Liver (tissue), 9 donors: ENCODE data around the gene DCC. TPM values are rescaled to one million over a fixed set of nuclear protein-coding genes. Genes with fewer than 3 reads are reported as not detected.

ENCODE experiments used
- DNase-seq: peaks from one replicate; pipeline ENCODE4 v3.0.0-alpha.2; 2017; ENCODE audit warnings: low spot score
- H3K27ac ChIP-seq, 2 donors: one replicate each; pipeline ENCODE4 v1.7.0; 2013; ENCODE audit warnings: inconsistent platforms in 2 of 2, low read length in 2 of 2, control low read depth in 1 of 2, low read depth in 1 of 2, mild to moderate bottlenecking in 1 of 2
- H3K27me3 ChIP-seq, 4 donors: one replicate each; pipeline versions ENCODE4 v1.6.1 to v1.7.0; 2013; ENCODE audit warnings: low read length in 3 of 4, inconsistent platforms in 1 of 4, mild to moderate bottlenecking in 1 of 4, moderate library complexity in 1 of 4; ENCODE audit not compliant: control insufficient read depth in 4 of 4, insufficient read depth in 4 of 4
- H3K36me3 ChIP-seq, 4 donors: one replicate each; pipeline versions ENCODE4 v1.6.1 to v1.7.0; 2013; ENCODE audit warnings: low read length in 3 of 4, mild to moderate bottlenecking in 3 of 4, low read depth in 1 of 4, moderate library complexity in 1 of 4; ENCODE audit not compliant: control insufficient read depth in 4 of 4, insufficient read depth in 3 of 4
- H3K4me1 ChIP-seq, 4 donors: one replicate each; pipeline versions ENCODE4 v1.6.1 to v1.7.0; 2013; ENCODE audit warnings: low read length in 3 of 4, mild to moderate bottlenecking in 3 of 4, moderate library complexity in 1 of 4; ENCODE audit not compliant: control insufficient read depth in 4 of 4, insufficient read depth in 4 of 4
- H3K4me3 ChIP-seq, 3 donors: one replicate each; pipeline versions ENCODE4 v1.6.1 to v1.7.0; 2013; ENCODE audit warnings: low read length in 3 of 3, control low read depth in 1 of 3, low read depth in 1 of 3, mild to moderate bottlenecking in 1 of 3
- H3K9ac ChIP-seq, 2 donors: one replicate each; pipeline ENCODE4 v1.7.0; 2013; ENCODE audit warnings: low read length in 2 of 2, mild to moderate bottlenecking in 2 of 2, moderate library complexity in 2 of 2, control low read depth in 1 of 2, low read depth in 1 of 2
- H3K9me3 ChIP-seq, 4 donors: one replicate each; pipeline versions ENCODE4 v1.6.1 to v1.7.0; 2013; ENCODE audit warnings: low read length in 3 of 4; ENCODE audit not compliant: control insufficient read depth in 4 of 4
- CTCF ChIP-seq: fragments of 150-350 bp; IDR thresholded peaks from 2 replicates; pipeline ENCODE4 v1.5.1; 2017; ENCODE audit warnings: improper control_type of control experiment, low read depth, low read length; ENCODE audit not compliant: missing input control
- EGR1 ChIP-seq, 2 donors: IDR thresholded peaks; 2 replicates each; pipeline ENCODE4 v1.6.1; 2016 to 2018; ENCODE audit warnings: antibody characterized with exemption in 2 of 2, low read depth in 2 of 2
- FOXA1 ChIP-seq: IDR thresholded peaks from 2 replicates; pipeline ENCODE4 v1.6.1; 2016; ENCODE audit warnings: antibody characterized with exemption
- HNF4A ChIP-seq, 2 donors: conservative IDR thresholded peaks; 2 replicates each; pipeline ENCODE4 v1.6.1; 2016; ENCODE audit warnings: antibody characterized with exemption in 2 of 2, mild to moderate bottlenecking in 2 of 2
- HNF4G ChIP-seq: IDR thresholded peaks from 2 replicates; pipeline ENCODE4 v1.6.1; 2016; ENCODE audit warnings: antibody characterized with exemption
- JUND ChIP-seq, 2 donors: IDR thresholded peaks; 2 replicates each; pipeline ENCODE4 v1.6.1; 2016; ENCODE audit warnings: antibody characterized with exemption in 2 of 2
- NR2F2 ChIP-seq: IDR thresholded peaks from 2 replicates; pipeline ENCODE4 v1.6.1; 2016; ENCODE audit warnings: antibody characterized with exemption
- RAD21 ChIP-seq, 2 donors: IDR thresholded peaks; 2 replicates each; pipeline ENCODE4 v1.6.1; 2016; ENCODE audit warnings: antibody characterized with exemption in 2 of 2, mild to moderate bottlenecking in 2 of 2
- RXRA ChIP-seq, 2 donors: IDR thresholded peaks; 2 replicates each; pipeline ENCODE4 v1.6.1; 2017 to 2018; ENCODE audit warnings: antibody characterized with exemption in 2 of 2, mild to moderate bottlenecking in 1 of 2
- SP1 ChIP-seq: IDR thresholded peaks from 2 replicates; pipeline ENCODE4 v1.6.1; 2018; ENCODE audit warnings: antibody characterized with exemption, mild to moderate bottlenecking
- TAF1 ChIP-seq: conservative IDR thresholded peaks from 2 replicates; pipeline ENCODE4 v1.6.1; 2016; ENCODE audit warnings: antibody characterized with exemption, mild to moderate bottlenecking
- YY1 ChIP-seq: IDR thresholded peaks from 2 replicates; pipeline ENCODE4 v1.6.1; 2016; ENCODE audit warnings: antibody characterized with exemption, mild to moderate bottlenecking
- WGBS: extraction: QIAGEN DNeasy Blood & Tissue Kit; methylation state at CpG from one replicate; pipeline ENCODE4 v1.1.7; 2013; 5-methylcytosine and 5-hydroxymethylcytosine counted together
- polyA plus RNA-seq, 2 donors: library from polyadenylated mRNA; stranded (reverse) in 1 of 2; unstranded in 1 of 2; fragments of 200-250 nt in 1 of 2; fragments of >200 nt in 1 of 2; fragmentation: Nextera tagmentation in 1 of 2; extraction: Ambion mirVana in 1 of 2; gene quantifications; one replicate each; pipeline versions ENCODE4 v1.2.1 to v1.2.3, GENCODE V29; 2013 to 2015
- total RNA-seq, 2 donors: library from RNA; depleted of rRNA; stranded (reverse); fragments of >200 nt; gene quantifications; one replicate each; pipeline ENCODE4 v1.2.3, GENCODE V29; 2014
- TF ChIP-seq, protein P1 (sequence below): IDR thresholded peaks from 2 replicates; pipeline ENCODE4 v1.6.1; 2016; ENCODE audit warnings: antibody characterized with exemption
- TF ChIP-seq, protein P2 (sequence below): IDR thresholded peaks from 2 replicates; pipeline ENCODE4 v1.6.1; 2016; ENCODE audit warnings: antibody characterized with exemption
- TF ChIP-seq, protein P3 (sequence below): IDR thresholded peaks from 2 replicates; pipeline ENCODE4 v1.6.1; 2016; ENCODE audit warnings: antibody characterized with exemption
- donor health status: healthy.
- donor health status: healthy.
- donor health status: healthy.
- donor health status: healthy.
- donor health status: healthy.

The DCC gene
- total and polyA plus RNA-seq, 4 donors, result under 0.01 to 0.03 TPM; not detected in 2

DNA sequence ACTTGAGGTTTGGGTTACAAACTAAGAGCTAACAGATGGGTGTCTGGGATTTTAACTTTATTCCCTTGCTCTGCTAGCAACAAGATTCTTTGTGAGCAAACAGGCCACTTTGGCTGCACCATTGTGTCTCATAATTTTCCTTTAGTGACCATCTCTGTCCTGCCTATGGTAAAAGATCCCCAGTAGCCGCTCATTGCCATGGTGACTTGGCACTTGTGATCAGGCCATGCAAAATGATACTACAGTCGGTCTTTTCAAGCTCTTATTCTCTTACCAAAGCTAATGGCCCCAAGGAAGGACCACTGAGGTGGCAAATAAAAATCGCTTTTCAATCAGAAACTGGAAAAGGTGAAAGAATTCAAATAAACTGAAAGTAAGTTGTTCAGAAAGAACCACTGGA lies 1047.6 kb downstream of the DCC start:
- 61% methylated on average over 3 of the region's 3 CpGs for WGBS
- no peaks in the 10 kb centered on the region for H3K9me3 ChIP-seq
- DNase-seq, result no peak

DNA sequence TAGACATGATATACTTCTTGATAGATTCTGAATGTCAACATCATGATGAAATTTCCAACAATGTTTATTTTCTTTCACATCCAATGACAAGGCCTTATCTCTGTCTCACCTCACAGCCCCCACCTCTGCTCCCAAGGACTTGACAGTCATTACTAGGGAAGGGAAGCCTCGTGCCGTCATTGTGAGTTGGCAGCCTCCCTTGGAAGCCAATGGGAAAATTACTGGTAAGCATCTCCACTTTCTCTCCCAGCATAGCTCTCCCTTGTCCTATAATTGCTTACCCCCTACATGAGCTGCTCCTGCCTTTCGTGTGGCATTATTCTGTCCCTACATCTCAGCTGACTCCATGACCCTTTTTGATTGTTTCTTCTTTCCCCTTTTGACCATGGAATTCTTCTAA lies 1062.7 kb downstream of the DCC start:
- no peaks in the 10 kb centered on the region for H3K36me3 ChIP-seq
- no peak overlapping the region for H3K4me3 ChIP-seq
- H3K27me3 ChIP-seq, result no peaks in the 10 kb centered on the region
- 63% methylated on average over 3 of the region's 3 CpGs for WGBS
- no peak overlapping the region for H3K27ac ChIP-seq
- H3K9ac ChIP-seq, result no peak overlapping the region
- no peaks in the 10 kb centered on the region for H3K9me3 ChIP-seq
- no peaks in the 10 kb centered on the region for H3K4me1 ChIP-seq
- no peak for TF ChIP-seq JUND (IDR thresholded peaks at IDR 0.05)
- TF ChIP-seq HNF4G, result no peak
- TF ChIP-seq, protein P1, sequence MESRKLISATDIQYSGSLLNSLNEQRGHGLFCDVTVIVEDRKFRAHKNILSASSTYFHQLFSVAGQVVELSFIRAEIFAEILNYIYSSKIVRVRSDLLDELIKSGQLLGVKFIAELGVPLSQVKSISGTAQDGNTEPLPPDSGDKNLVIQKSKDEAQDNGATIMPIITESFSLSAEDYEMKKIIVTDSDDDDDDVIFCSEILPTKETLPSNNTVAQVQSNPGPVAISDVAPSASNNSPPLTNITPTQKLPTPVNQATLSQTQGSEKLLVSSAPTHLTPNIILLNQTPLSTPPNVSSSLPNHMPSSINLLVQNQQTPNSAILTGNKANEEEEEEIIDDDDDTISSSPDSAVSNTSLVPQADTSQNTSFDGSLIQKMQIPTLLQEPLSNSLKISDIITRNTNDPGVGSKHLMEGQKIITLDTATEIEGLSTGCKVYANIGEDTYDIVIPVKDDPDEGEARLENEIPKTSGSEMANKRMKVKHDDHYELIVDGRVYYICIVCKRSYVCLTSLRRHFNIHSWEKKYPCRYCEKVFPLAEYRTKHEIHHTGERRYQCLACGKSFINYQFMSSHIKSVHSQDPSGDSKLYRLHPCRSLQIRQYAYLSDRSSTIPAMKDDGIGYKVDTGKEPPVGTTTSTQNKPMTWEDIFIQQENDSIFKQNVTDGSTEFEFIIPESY, result no peak
- TF ChIP-seq, protein P2, sequence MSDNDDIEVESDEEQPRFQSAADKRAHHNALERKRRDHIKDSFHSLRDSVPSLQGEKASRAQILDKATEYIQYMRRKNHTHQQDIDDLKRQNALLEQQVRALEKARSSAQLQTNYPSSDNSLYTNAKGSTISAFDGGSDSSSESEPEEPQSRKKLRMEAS, result no peak
- TF ChIP-seq TAF1, result no peak
- no peak for TF ChIP-seq RXRA (IDR thresholded peaks at IDR 0.05)
- TF ChIP-seq YY1, result no peak
- TF ChIP-seq EGR1 (IDR thresholded peaks at IDR 0.05; ENCODE audit: low read depth in 2 of 2), result no peak
- TF ChIP-seq, protein P3, sequence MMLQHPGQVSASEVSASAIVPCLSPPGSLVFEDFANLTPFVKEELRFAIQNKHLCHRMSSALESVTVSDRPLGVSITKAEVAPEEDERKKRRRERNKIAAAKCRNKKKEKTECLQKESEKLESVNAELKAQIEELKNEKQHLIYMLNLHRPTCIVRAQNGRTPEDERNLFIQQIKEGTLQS, result no peak
- no peak for TF ChIP-seq CTCF
- TF ChIP-seq FOXA1, result no peak
- no peak for TF ChIP-seq HNF4A (conservative IDR thresholded peaks at IDR 0.05)
- no peak for TF ChIP-seq NR2F2
- TF ChIP-seq SP1, result no peak
- no peak for TF ChIP-seq RAD21 (IDR thresholded peaks at IDR 0.05)
- no peak for DNase-seq

More for the DNA sequence above, 1047.6 kb downstream of the DCC start:
- TF ChIP-seq, protein P3, result no peak
- TF ChIP-seq, protein P1, result no peak
- no peak for TF ChIP-seq JUND (IDR thresholded peaks at IDR 0.05)
- Histone ChIP-seq H3K27ac (no peak overlapping the region), H3K27me3 (peaks cover 0 to 2% (median 0%) of the 10 kb centered on the region in 4 donors), H3K4me3 (no peak overlapping the region), H3K9ac (no peak overlapping the region), H3K4me1 (no peaks in the 10 kb centered on the region), H3K36me3 (no peaks in the 10 kb centered on the region)
